K562 (cell line): ENCODE measurements around the gene MYBPHL. TPM values are rescaled to one million over a fixed set of nuclear protein-coding genes. Genes with fewer than 3 reads are reported as not detected.

ENCODE experiments used
- ATAC-seq: fragments of 200-7000 bp; cut with Tn5 transposase; 3 replicates; pipeline ENCODE4 v1.9.1; 2020; ENCODE audit warnings: moderate library complexity
- BruUV-seq: library from RNA; stranded (reverse); fragments of 400-500 nt; replicated peaks from 2 replicates; lab custom pipeline; 2021; lab: Mats Ljungman, UMichigan
- CTCF ChIA-PET: fragments of 300-600 bp; formaldehyde crosslinking; extraction: SDS; loops from one replicate; lab custom pipeline; 2021; ENCODE audit warnings: low intra/inter-chr PET ratio; lab: Yijun Ruan, JAX
- POLR2A ChIA-PET: fragments of 300-600, 350-650 bp; sonication (Branson Sonifier 250); formaldehyde crosslinking; extraction: SDS; loops from one replicate; lab custom pipeline; 2021; ENCODE audit warnings: antibody characterized with exemption, inconsistent platforms; lab: Yijun Ruan, JAX
- DNase-seq, 4 experiments: peaks; one replicate each; pipeline versions ENCODE4 v3.0.0 to v3.0.0-alpha.2; 2011 to 2018; ENCODE audit warnings: low spot score in 3 of 4, mixed read lengths in 3 of 4; ENCODE audit errors: extremely low read depth in 1 of 4
- FAIRE-seq: peaks from 2 replicates; lab custom pipeline; 2011; peaks lifted over from hg19 to GRCh38; lab: Jason Lieb, UNC
- H2AFZ ChIP-seq: 2 replicates; pipeline ENCODE4 v1.6.0; 2011; ENCODE audit warnings: low read depth, low read length, control low read depth, inconsistent platforms
- H3K27ac ChIP-seq: fragments of 200-600 bp; 3 replicates; pipeline ENCODE4 v1.8.0; 2011; ENCODE audit warnings: low read depth, mild to moderate bottlenecking, control low read depth, inconsistent platforms, low read length, moderate library complexity, mixed read lengths; ENCODE audit errors: extremely low read depth
- H3K27me3 ChIP-seq, 2 experiments: fragments of 300-600 bp in 1 of 2; 2 replicates in 1 of 2; 3 replicates in 1 of 2; pipeline versions ENCODE4 v1.6.0 to v1.8.0; 2011; ENCODE audit warnings: inconsistent platforms in 2 of 2, low read length in 2 of 2, mild to moderate bottlenecking in 1 of 2, mixed read lengths in 1 of 2, moderate library complexity in 1 of 2; ENCODE audit not compliant: control insufficient read depth in 2 of 2, insufficient read depth in 2 of 2
- H3K36me3 ChIP-seq: fragments of 300-600 bp; 3 replicates; pipeline ENCODE4 v1.8.0; 2011; ENCODE audit warnings: mild to moderate bottlenecking, low read length, inconsistent platforms; ENCODE audit not compliant: control insufficient read depth, insufficient read depth
- H3K4me1 ChIP-seq, 2 experiments: fragments of 200-600 bp in 1 of 2; replicated peaks in 1 of 2; 2 replicates in 1 of 2; 3 replicates in 1 of 2; pipeline versions ENCODE4 v1.5.1 to v1.8.0; 2011; ENCODE audit warnings: inconsistent platforms in 2 of 2, low read length in 2 of 2, mild to moderate bottlenecking in 1 of 2, mixed read lengths in 1 of 2, moderate library complexity in 1 of 2; ENCODE audit not compliant: control insufficient read depth in 2 of 2, insufficient read depth in 2 of 2
- H3K4me2 ChIP-seq: 2 replicates; pipeline ENCODE4 v1.6.1; 2011; ENCODE audit warnings: low read length, control low read depth, inconsistent platforms, mixed read lengths; ENCODE audit not compliant: insufficient read depth
- H3K4me3 ChIP-seq: fragments of 200-600 bp; sonication (generic), shearing (Covaris generic); 2 replicates; pipeline ENCODE4 v1.5.1; 2016; ENCODE audit warnings: control low read depth, inconsistent platforms
- H3K79me2 ChIP-seq: fragments of 200-600 bp; 3 replicates; pipeline ENCODE4 v1.8.0; 2011; ENCODE audit warnings: low read length, inconsistent platforms; ENCODE audit not compliant: control insufficient read depth, insufficient read depth
- H3K9ac ChIP-seq, 2 experiments: 2 replicates each; pipeline versions ENCODE4 v1.6.0 to v1.6.1; 2011; ENCODE audit warnings: low read depth in 2 of 2, low read length in 2 of 2, control low read depth in 1 of 2, inconsistent platforms in 1 of 2, mild to moderate bottlenecking in 1 of 2, mixed read lengths in 1 of 2; ENCODE audit not compliant: insufficient read depth in 1 of 2
- H3K9me1 ChIP-seq: one replicate; pipeline ENCODE4 v1.6.0; 2011; ENCODE audit warnings: inconsistent platforms, mild to moderate bottlenecking, low read length, moderate library complexity; ENCODE audit not compliant: control insufficient read depth, insufficient read depth
- H3K9me3 ChIP-seq: replicated peaks from 2 replicates; pipeline ENCODE4 v1.5.1; 2011; ENCODE audit warnings: low read depth, low read length, inconsistent platforms; ENCODE audit not compliant: control insufficient read depth, insufficient read depth
- H4K20me1 ChIP-seq: replicated peaks from 2 replicates; pipeline ENCODE4 v1.6.1; 2011; ENCODE audit warnings: low read length, inconsistent platforms, mixed read lengths; ENCODE audit not compliant: control insufficient read depth, insufficient read depth
- CBX2 ChIP-seq: fragments of 200-600 bp; sonication (generic); IDR thresholded peaks from one replicate; pipeline ENCODE4 v1.6.1; 2012; ENCODE audit warnings: mild to moderate bottlenecking, low read length, inconsistent platforms; ENCODE audit not compliant: insufficient read depth, poor library complexity, severe bottlenecking
- CCNT2 ChIP-seq: IDR thresholded peaks from 2 replicates; pipeline ENCODE4 v1.6.1; 2011; ENCODE audit warnings: borderline replicate concordance, low read depth, mild to moderate bottlenecking, moderate library complexity, mixed read lengths, low read length; ENCODE audit not compliant: insufficient read length; ENCODE audit errors: extremely low read depth
- DACH1 ChIP-seq: fragments of 450-650 bp; IDR thresholded peaks from 2 replicates; pipeline ENCODE4 v1.6.1; 2018; ENCODE audit not compliant: partially characterized antibody
- L3MBTL2 ChIP-seq: fragments of 450-650 bp; IDR thresholded peaks from 2 replicates; pipeline ENCODE4 v1.6.1; 2016; ENCODE audit warnings: mild to moderate bottlenecking, moderate library complexity
- LARP7 ChIP-seq: fragments of 450-650 bp; IDR thresholded peaks from 2 replicates; pipeline ENCODE4 v1.6.1; 2016
- MCM5 ChIP-seq: fragments of 450-650 bp; IDR thresholded peaks from 2 replicates; pipeline ENCODE4 v1.6.1; 2016; ENCODE audit warnings: low read depth
- NFIX ChIP-seq: fragments of 250-450 bp; sonication (Bioruptor Pico); IDR thresholded peaks from 2 replicates; pipeline ENCODE4 v1.4.0; 2020; ENCODE audit warnings: low read depth, mild to moderate bottlenecking, moderate library complexity
- SAP30 ChIP-seq: fragments of 200-600 bp; sonication (generic); IDR thresholded peaks from 2 replicates; pipeline ENCODE4 v1.6.1; 2012; ENCODE audit warnings: borderline replicate concordance, low read depth, mild to moderate bottlenecking, moderate library complexity, low read length, control low read depth, inconsistent platforms; ENCODE audit not compliant: insufficient read depth, poor library complexity, severe bottlenecking
- SMARCC2 ChIP-seq: fragments of 450-650 bp; IDR thresholded peaks from 2 replicates; pipeline ENCODE4 v1.6.1; 2017; ENCODE audit warnings: antibody characterized with exemption, moderate library complexity, mild to moderate bottlenecking, low read depth
- STAT5A ChIP-seq: IDR thresholded peaks from 2 replicates; pipeline ENCODE4 v1.6.1; 2012; ENCODE audit warnings: low read length, inconsistent platforms, borderline replicate concordance
- TAF1 ChIP-seq: IDR thresholded peaks from 2 replicates; pipeline ENCODE4 v1.6.1; 2011; ENCODE audit warnings: mild to moderate bottlenecking, low read length, moderate library complexity; ENCODE audit not compliant: insufficient read depth, control insufficient read depth, severe bottlenecking; ENCODE audit errors: extremely low read depth
- TCFL5 ChIP-seq: fragments of 250-450 bp; sonication (Bioruptor Pico); conservative IDR thresholded peaks from 2 replicates; pipeline ENCODE4 v1.6.1; 2021; ENCODE audit warnings: mild to moderate bottlenecking, moderate library complexity, matching md5 sums
- TSC22D4 ChIP-seq: fragments of 450-650 bp; IDR thresholded peaks from 2 replicates; pipeline ENCODE4 v1.6.1; 2016; ENCODE audit warnings: missing genetic modification characterization, missing biosample characterization, control low read depth
- TSHZ1 ChIP-seq: fragments of 250-450 bp; sonication (Bioruptor Pico); IDR thresholded peaks from 2 replicates; pipeline ENCODE4 v1.4.0; 2020; ENCODE audit warnings: mild to moderate bottlenecking, moderate library complexity
- ZBTB7A ChIP-seq: IDR thresholded peaks from 2 replicates; pipeline ENCODE4 v1.6.1; 2011; ENCODE audit warnings: low read depth, mild to moderate bottlenecking, low read length, moderate library complexity, borderline replicate concordance; ENCODE audit not compliant: control insufficient read depth
- WGBS: fragments of 100-300 bp; shearing (Covaris generic); methylation state at CpG from one replicate; pipeline ENCODE4 v1.1.6; 2016; ENCODE audit warnings: low coverage, mixed read lengths; ENCODE audit not compliant: insufficient coverage; ENCODE audit errors: missing lambda C conversion rate; 5-methylcytosine and 5-hydroxymethylcytosine counted together
- in situ Hi-C: fragments of 300-500 bp; cut with MboI; formaldehyde crosslinking; loops from 4 replicates; pipeline ENCODE4 v1.15.0; 2018; ENCODE audit warnings: inconsistent platforms, mixed read lengths
- intact Hi-C: fragments of 100-400 bp; cut with micrococcal nuclease; formaldehyde crosslinking; loops from 2 replicates; pipeline ENCODE4 v1.14.2; 2022
- polyA plus RNA-seq, 8 experiments: library from polyadenylated mRNA; depleted of rRNA in 4 of 8; stranded (reverse) in 5 of 8; unstranded in 3 of 8; fragments of >200 nt; fragmentation: Nextera tagmentation in 2 of 8; fragmentation: Illumina TruSeq in 1 of 8; extraction: Ambion mirVana in 2 of 8; extraction: Trizol in 1 of 8; gene quantifications; 2 replicates each; pipeline versions ENCODE4 v1.2.1 to v1.2.3, GENCODE V29; 2011 to 2014; ENCODE audit warnings: inconsistent platforms in 1 of 8, missing spikeins in 1 of 8
- total RNA-seq, 7 experiments: library from RNA; depleted of rRNA in 6 of 7; stranded (reverse); fragments of >200 nt in 6 of 7; fragmentation: Illumina TruSeq in 2 of 7; extraction: Trizol in 2 of 7; gene quantifications; 2 replicates each; pipeline versions ENCODE4 v1.2.1 to v1.2.3, GENCODE V29; 2011 to 2021; ENCODE audit warnings: low replicate concordance in 1 of 7
- TF ChIP-seq, protein P1 (sequence below): fragments of 450-650 bp; IDR thresholded peaks from one replicate; pipeline ENCODE4 v1.6.1; 2018; ENCODE audit warnings: mild to moderate bottlenecking, moderate library complexity; ENCODE audit not compliant: partially characterized antibody

Gene MYBPHL
- total and polyA plus RNA-seq, 9 of the 15 experiments (the other 6 are each of a cell fraction or from before 2014, with no cell fraction given): 0.20 to 1.9 (median 0.33) TPM

DNA sequence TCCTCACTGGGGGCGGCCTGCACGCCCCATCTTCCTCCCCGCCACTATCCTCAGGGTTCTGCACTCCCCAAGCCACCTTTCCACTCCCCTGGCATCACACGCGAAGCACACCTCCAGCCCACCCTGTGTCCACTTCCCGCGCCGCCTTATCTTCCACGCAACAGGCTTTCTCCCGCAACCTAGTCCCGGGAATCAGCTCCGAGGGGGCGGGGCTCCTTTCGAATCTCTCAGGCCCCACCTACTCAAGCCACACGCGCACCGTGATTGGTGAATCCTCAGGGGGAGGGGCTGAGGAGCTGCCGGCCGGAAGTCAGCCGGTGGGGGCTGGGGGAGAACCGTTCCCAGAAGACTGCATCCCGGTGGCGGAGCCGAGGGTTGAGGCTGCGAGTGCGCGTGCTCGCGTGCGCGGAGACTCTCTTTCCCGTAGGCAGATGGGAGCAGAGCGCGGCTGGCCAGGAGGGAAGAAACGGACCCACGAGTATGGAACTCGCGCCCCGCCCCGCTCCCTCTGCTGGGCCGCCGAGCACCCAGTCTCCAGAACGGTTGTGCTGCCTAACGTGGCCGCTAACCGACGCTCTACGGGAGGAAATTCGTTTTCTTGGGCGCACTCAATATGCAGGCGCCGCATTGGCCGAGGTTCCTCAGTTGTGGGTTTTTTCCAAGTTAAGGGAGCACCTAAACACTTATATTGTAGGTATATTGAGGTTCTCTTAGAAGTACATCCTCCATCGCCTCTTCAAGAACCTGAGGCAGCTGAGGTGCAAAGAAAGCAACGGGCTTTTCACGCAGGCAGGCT, 23.7 kb downstream of the MYBPHL start, which contains the start of gene PSRC1:
PSRC1 (minus strand) TSS at position 194 of the 796 bp plus-strand sequence.
- Histone ChIP-seq H3K4me1 (peaks cover 31 to 37% of the 10 kb centered on the region in 2 experiments), H4K20me1 (no peaks in the 10 kb centered on the region; the same call in 1 of the 2 replicates), H3K79me2 (peaks cover 27% of the 10 kb centered on the region), H3K4me2 (peak within 1 kb of the TSS; percentile 99), H3K9ac (peak within 1 kb of the TSS; percentile 90 to 94), H3K27ac (peak within 1 kb of the TSS; percentile 97), H3K27me3 (no peaks in the 10 kb centered on the region), H2AFZ (peak within 1 kb of the TSS; percentile 95), H3K9me3 (no peaks in the 10 kb centered on the region), H3K9me1 (no peaks in the 10 kb centered on the region), H3K4me3 (peak within 1 kb of the TSS; percentile 68), H3K36me3 (peaks cover 30% of the 10 kb centered on the region; the same call in 2 of the 3 replicates)
- TSS peak; percentile 98 for BruUV-seq
- peak; percentile 99 to 100 (median 100) for DNase-seq
- CTCF ChIA-PET: interaction anchor here (0.9 kb wide), 1 partner anchor 116 kb away, joined by 6 read pairs; no protein-coding TSS in a partner anchor
- intact Hi-C loops: loop anchor here (2.0 kb wide), 1 partner anchor 116 kb away; no protein-coding TSS in a partner anchor
- in situ Hi-C loops: no loop called here
- POLR2A ChIA-PET: interaction anchor here (0.6 to 1.9 kb wide), 22 partner anchors 12 to 249 kb away, joined by 3 to 16 read pairs (median 3); partner anchors contain the start of genes MYBPHL and SORT1
- peak; percentile 92 for FAIRE-seq
- peak; percentile 97 for ATAC-seq
- under 1% methylated on average over 56 of the region's 56 CpGs for WGBS
- TF ChIP-seq STAT5A: 0 out of 2 replicates have a peak, but pooled peaks have one; percentile 27
- no peak for TF ChIP-seq NFIX
- TF ChIP-seq CCNT2: peak; percentile 67
- TF ChIP-seq TSC22D4: 0 out of 2 replicates have a peak, but pooled peaks have one; percentile 66
- no peak for TF ChIP-seq TSHZ1 (CRISPR knock-in tag)
- TF ChIP-seq TAF1: peak; percentile 77
- TF ChIP-seq ZBTB7A: peak; percentile 66; the same call in 1 of the 2 replicates
- TF ChIP-seq CBX2: no peak
- no peak for TF ChIP-seq TCFL5
- TF ChIP-seq SMARCC2: peak; percentile 28
- peak; percentile 78 for TF ChIP-seq LARP7
- no peak for TF ChIP-seq MCM5
- TF ChIP-seq, protein P1, sequence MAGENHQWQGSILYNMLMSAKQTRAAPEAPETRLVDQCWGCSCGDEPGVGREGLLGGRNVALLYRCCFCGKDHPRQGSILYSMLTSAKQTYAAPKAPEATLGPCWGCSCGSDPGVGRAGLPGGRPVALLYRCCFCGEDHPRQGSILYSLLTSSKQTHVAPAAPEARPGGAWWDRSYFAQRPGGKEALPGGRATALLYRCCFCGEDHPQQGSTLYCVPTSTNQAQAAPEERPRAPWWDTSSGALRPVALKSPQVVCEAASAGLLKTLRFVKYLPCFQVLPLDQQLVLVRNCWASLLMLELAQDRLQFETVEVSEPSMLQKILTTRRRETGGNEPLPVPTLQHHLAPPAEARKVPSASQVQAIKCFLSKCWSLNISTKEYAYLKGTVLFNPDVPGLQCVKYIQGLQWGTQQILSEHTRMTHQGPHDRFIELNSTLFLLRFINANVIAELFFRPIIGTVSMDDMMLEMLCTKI: no peak
- no peak for TF ChIP-seq DACH1
- TF ChIP-seq SAP30: peak; percentile 85
- TF ChIP-seq L3MBTL2: peak; percentile 89
